ENCODE data around the gene RBFOX1.

The RBFOX1 gene

GRCh38 chr16:7381671-7382070 is 49.0 kb downstream of the RBFOX1 start:
- POLR2A ChIA-PET = no interaction called here
- TF ChIP-seq, protein P1, sequence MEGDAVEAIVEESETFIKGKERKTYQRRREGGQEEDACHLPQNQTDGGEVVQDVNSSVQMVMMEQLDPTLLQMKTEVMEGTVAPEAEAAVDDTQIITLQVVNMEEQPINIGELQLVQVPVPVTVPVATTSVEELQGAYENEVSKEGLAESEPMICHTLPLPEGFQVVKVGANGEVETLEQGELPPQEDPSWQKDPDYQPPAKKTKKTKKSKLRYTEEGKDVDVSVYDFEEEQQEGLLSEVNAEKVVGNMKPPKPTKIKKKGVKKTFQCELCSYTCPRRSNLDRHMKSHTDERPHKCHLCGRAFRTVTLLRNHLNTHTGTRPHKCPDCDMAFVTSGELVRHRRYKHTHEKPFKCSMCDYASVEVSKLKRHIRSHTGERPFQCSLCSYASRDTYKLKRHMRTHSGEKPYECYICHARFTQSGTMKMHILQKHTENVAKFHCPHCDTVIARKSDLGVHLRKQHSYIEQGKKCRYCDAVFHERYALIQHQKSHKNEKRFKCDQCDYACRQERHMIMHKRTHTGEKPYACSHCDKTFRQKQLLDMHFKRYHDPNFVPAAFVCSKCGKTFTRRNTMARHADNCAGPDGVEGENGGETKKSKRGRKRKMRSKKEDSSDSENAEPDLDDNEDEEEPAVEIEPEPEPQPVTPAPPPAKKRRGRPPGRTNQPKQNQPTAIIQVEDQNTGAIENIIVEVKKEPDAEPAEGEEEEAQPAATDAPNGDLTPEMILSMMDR (IDR thresholded peaks at IDR 0.05; ENCODE audit: control extremely low read depth, extremely low read depth, low read depth, missing control alignments) = no peak
- CTCF ChIA-PET = no interaction called here
- DNase-seq (ENCODE audit: extremely low spot score) = no peak

GRCh38 chr16:7382521-7382920 is 49.9 kb downstream of the RBFOX1 start:
- ChIA-PET POLR2A (no interaction called here), CTCF (no interaction called here)
- TF ChIP-seq, protein P1 (IDR thresholded peaks at IDR 0.05; ENCODE audit: control extremely low read depth, extremely low read depth, low read depth, missing control alignments) = no peak
- DNase-seq (ENCODE audit: extremely low spot score) = no peak

- ChIA-PET CTCF (no interaction called here), POLR2A (no interaction called here)
- DNase-seq (ENCODE audit: extremely low spot score) = no peak
- TF ChIP-seq, protein P1 (IDR thresholded peaks at IDR 0.05; ENCODE audit: control extremely low read depth, extremely low read depth, low read depth, missing control alignments) = no peak
These were observed 58.3 kb downstream of the RBFOX1 start for GRCh38 chr16:7390974-7391373.

DNA sequence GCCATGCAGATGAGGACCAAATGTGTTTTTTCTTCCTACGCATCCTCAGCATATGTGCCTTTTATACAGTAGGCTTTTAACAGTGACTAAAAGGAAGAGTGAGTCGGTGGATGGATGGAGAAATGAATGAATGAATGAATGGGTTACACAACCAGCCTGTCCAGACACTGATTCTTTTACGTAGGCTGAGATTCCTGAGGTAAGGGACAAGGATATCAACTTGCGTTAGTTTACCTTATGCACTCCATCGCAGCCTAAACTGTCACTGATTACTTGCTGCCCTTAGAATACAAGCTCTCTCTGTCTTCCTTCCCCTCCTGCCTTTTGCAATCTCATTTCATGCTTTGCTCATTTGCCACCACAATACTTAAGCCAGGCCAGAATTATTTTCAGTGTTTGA is 59.0 kb downstream of the RBFOX1 start:
- DNase-seq (ENCODE audit: extremely low spot score) = no peak
- POLR2A ChIA-PET = no interaction called here
- CTCF ChIA-PET = no interaction called here
- TF ChIP-seq, protein P1 (IDR thresholded peaks at IDR 0.05; ENCODE audit: control extremely low read depth, extremely low read depth, low read depth, missing control alignments) = no peak

DNA sequence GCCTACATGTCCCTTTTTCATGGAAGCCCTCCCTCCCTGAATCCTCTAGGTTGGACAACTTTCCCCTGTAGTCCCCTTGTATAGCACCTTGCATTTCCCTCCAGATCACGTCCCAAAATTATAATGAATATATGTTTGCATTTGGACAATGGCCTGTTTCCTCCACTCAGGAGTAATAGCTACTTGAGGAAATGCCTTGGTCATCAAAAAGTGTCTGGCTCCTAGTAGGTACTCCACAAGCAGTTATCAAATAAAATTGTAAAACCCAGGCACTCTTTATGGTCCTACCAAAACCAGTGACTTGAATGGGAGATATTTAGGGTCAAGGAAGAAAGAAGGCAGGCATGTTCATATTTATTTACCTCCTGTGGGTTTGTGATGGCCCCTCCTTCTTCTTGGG is 59.6 kb downstream of the RBFOX1 start:
- CTCF ChIA-PET = no interaction called here
- DNase-seq (ENCODE audit: extremely low spot score) = no peak
- TF ChIP-seq, protein P1 (IDR thresholded peaks at IDR 0.05; ENCODE audit: control extremely low read depth, extremely low read depth, low read depth, missing control alignments) = no peak
- POLR2A ChIA-PET = no interaction called here

- POLR2A ChIA-PET = no interaction called here
- CTCF ChIA-PET = no interaction called here
- DNase-seq (ENCODE audit: extremely low spot score) = no peak
- TF ChIP-seq, protein P1 (IDR thresholded peaks at IDR 0.05; ENCODE audit: control extremely low read depth, extremely low read depth, low read depth, missing control alignments) = no peak
These were observed 61.0 kb downstream of the RBFOX1 start for GRCh38 chr16:7393680-7394079.

DNA sequence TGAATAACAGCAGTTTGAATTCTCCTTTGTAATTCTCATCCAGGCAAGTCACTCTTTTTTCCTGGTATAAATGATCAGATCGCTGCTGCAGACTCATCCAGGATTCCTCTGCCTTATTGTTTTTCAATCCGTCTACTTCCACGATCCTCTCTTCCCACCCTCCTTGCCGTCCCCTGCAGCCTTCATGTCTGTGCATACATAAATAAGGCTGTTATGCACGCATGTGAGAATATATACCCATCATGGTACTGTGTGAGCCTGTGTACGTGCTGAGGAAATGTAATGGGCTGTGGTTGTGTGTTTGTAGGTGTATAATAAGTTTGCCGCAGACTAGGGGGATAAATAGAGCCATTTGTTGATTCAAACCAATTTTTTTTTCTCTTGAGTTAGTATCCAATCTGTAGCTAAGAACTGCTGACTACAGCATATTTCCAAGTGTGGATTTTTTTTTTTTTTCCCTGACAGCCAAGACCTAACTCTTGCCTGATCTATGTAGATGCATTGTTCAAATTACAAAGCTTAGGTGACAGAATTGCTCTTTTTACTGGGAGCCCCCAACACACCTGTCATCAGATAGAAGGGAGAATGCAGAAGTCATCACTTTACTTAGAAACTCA is 62.2 kb downstream of the RBFOX1 start:
- CTCF ChIA-PET = no interaction called here
- POLR2A ChIA-PET = no interaction called here
- no peak for DNase-seq (ENCODE audit: extremely low spot score)
- TF ChIP-seq, protein P1 (IDR thresholded peaks at IDR 0.05; ENCODE audit: control extremely low read depth, extremely low read depth, low read depth, missing control alignments) = no peak

All from GM10248 (cell line).